Neural crest cell (in vitro differentiated cells): ENCODE results near the gene PILRA. TPM values are rescaled to one million over a fixed set of nuclear protein-coding genes. Genes with fewer than 3 reads are reported as not detected.
"Not testable (repeated sequence)": the region's sequence is repeated elsewhere in the genome, so short reads cannot be mapped to it uniquely, and the experiment has no call there.

Experiments
- DNase-seq: peaks from one replicate; pipeline ENCODE4 v3.0.0; 2021; ENCODE audit warnings: low read depth, mixed read lengths, low spot score
- H3K27ac Mint-ChIP-seq: one replicate; pipeline ENCODE4 v1.8.0; 2021; ENCODE audit warnings: mild to moderate bottlenecking, mixed read lengths; ENCODE audit not compliant: unreplicated experiment
- H3K27me3 Mint-ChIP-seq: 2 replicates; pipeline ENCODE4 v1.8.0; 2021; ENCODE audit warnings: low read depth, mild to moderate bottlenecking, mixed read lengths
- H3K36me3 Mint-ChIP-seq: 2 replicates; pipeline ENCODE4 v1.8.0; 2021; ENCODE audit warnings: low read depth, mild to moderate bottlenecking, mixed read lengths
- H3K4me1 Mint-ChIP-seq: 2 replicates; pipeline ENCODE4 v1.8.0; 2021; ENCODE audit warnings: mixed read lengths
- H3K4me3 Mint-ChIP-seq: one replicate; pipeline ENCODE4 v1.8.0; 2021; ENCODE audit warnings: mild to moderate bottlenecking, mixed read lengths
- H3K9me3 Mint-ChIP-seq: 2 replicates; pipeline ENCODE4 v1.8.0; 2021; ENCODE audit warnings: mixed read lengths
- total RNA-seq: library from RNA; stranded (reverse); gene quantifications from 2 replicates; pipeline ENCODE4 v1.2.1, GENCODE V29; 2021
- TF ChIP-seq, protein P1 (sequence below): fragments of 200-600 bp; sonication (generic); conservative IDR thresholded peaks from 2 replicates; pipeline ENCODE4 v1.5.0; 2021; ENCODE audit warnings: antibody characterized with exemption, mild to moderate bottlenecking

Gene PILRA
- total RNA-seq, 1 donor from 2014 or later: 2.6 TPM

- TF ChIP-seq, protein P1, sequence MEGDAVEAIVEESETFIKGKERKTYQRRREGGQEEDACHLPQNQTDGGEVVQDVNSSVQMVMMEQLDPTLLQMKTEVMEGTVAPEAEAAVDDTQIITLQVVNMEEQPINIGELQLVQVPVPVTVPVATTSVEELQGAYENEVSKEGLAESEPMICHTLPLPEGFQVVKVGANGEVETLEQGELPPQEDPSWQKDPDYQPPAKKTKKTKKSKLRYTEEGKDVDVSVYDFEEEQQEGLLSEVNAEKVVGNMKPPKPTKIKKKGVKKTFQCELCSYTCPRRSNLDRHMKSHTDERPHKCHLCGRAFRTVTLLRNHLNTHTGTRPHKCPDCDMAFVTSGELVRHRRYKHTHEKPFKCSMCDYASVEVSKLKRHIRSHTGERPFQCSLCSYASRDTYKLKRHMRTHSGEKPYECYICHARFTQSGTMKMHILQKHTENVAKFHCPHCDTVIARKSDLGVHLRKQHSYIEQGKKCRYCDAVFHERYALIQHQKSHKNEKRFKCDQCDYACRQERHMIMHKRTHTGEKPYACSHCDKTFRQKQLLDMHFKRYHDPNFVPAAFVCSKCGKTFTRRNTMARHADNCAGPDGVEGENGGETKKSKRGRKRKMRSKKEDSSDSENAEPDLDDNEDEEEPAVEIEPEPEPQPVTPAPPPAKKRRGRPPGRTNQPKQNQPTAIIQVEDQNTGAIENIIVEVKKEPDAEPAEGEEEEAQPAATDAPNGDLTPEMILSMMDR: no peak
- DNase-seq: no peak
- peaks cover 2% of the 10 kb centered on the region for H3K27me3 Mint-ChIP-seq
- no peaks in the 10 kb centered on the region for H3K36me3 Mint-ChIP-seq
- H3K9me3 Mint-ChIP-seq: no peaks in the 10 kb centered on the region
- H3K27ac Mint-ChIP-seq: no peak overlapping the region
- H3K4me3 Mint-ChIP-seq: no peak overlapping the region
- H3K4me1 Mint-ChIP-seq: peaks cover 11% of the 10 kb centered on the region
Measured at GRCh38 chr7:100374601-100375000, 1.3 kb downstream of the PILRA start.

DNA sequence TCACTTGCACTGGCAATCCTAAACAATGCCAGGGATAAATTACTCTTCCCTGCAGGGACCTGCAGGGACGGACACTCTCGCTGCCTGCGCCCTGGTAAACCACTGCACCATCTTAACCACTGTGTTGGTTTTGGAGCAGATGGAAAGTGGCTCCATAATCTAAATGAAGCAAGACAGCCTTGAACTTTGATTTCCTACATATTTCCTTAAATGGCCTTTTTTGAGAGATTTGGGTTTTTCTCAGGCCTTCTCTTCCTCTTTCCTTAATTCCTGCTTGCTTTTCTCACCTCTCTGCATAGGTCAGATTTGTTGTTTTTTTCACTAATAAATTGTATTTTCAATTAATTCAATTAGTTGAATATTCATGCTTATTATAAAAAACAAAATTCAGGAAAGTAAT, 2.8 kb downstream of the PILRA start:
- H3K9me3 Mint-ChIP-seq: no peaks in the 10 kb centered on the region
- no peaks in the 10 kb centered on the region for H3K27me3 Mint-ChIP-seq
- no peaks in the 10 kb centered on the region for H3K36me3 Mint-ChIP-seq
- H3K4me1 Mint-ChIP-seq: peaks cover 3% of the 10 kb centered on the region
- no peak overlapping the region for H3K27ac Mint-ChIP-seq
- H3K4me3 Mint-ChIP-seq: no peak overlapping the region
- DNase-seq: no peak
- TF ChIP-seq, protein P1: no peak

DNA sequence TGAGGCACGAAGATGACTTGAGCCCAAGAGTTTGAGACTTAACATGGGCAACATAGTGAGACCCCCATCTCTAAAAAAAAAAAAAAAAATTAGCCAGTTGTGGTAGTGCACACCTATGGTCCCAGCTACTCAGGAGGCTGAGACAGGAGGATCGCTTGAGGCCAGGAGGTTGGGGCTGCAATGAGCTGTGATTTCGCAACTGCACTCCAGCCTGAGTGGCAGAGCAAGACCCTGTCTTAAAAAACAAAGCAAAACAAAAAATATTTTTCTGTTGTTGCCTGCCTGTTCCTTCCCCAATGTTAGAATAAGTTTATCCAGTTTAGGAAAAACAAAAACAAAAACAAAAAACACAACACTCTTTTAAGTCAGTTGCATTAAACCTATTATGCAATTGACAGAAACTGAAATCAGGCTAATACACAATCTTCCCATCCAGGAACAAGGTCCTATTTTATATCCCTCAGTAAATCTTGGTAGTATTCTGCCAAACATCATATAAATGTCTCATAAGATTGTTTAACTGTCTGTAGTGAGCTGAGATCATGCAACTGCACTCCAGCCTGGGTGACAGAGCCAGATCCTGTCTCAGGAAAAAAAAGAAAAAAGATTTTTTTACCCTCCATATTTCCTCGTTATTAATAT, 4.9 kb downstream of the PILRA start:
- TF ChIP-seq, protein P1: no peak
- DNase-seq: no peak
- H3K4me3 Mint-ChIP-seq: no peak overlapping the region

DNA sequence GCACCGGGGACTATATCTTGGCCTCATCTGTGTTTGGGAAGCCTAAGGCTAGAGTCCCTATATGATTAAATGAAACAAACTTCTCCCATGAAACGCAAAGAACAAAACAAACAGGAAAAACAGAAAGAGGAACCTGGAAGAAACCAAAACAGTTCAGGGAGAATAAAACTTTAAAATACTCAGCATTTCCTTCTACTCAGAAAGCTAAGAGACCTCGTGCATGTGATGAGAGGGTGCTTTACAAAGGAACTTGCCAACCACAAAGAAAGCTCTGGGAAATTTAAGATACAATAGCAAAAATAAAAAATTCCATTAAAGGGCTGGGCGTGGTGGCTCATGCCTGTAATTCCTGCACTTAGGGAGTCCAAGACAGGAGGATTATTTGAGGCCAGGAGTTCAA, 6.9 kb downstream of the PILRA start:
- H3K4me1 Mint-ChIP-seq: no peaks in the 10 kb centered on the region
- H3K27ac Mint-ChIP-seq: no peak overlapping the region
- no peaks in the 10 kb centered on the region for H3K9me3 Mint-ChIP-seq
- no peaks in the 10 kb centered on the region for H3K36me3 Mint-ChIP-seq
- no peaks in the 10 kb centered on the region for H3K27me3 Mint-ChIP-seq
- H3K4me3 Mint-ChIP-seq: no peak overlapping the region
- DNase-seq: no peak
- TF ChIP-seq, protein P1: no peak

More for the DNA sequence above, 4.9 kb downstream of the PILRA start:
- H3K9me3 Mint-ChIP-seq: no peaks in the 10 kb centered on the region
- H3K27me3 Mint-ChIP-seq: no peaks in the 10 kb centered on the region
- no peaks in the 10 kb centered on the region for H3K36me3 Mint-ChIP-seq
- H3K27ac Mint-ChIP-seq: no peak overlapping the region
- H3K4me1 Mint-ChIP-seq: no peaks in the 10 kb centered on the region

DNA sequence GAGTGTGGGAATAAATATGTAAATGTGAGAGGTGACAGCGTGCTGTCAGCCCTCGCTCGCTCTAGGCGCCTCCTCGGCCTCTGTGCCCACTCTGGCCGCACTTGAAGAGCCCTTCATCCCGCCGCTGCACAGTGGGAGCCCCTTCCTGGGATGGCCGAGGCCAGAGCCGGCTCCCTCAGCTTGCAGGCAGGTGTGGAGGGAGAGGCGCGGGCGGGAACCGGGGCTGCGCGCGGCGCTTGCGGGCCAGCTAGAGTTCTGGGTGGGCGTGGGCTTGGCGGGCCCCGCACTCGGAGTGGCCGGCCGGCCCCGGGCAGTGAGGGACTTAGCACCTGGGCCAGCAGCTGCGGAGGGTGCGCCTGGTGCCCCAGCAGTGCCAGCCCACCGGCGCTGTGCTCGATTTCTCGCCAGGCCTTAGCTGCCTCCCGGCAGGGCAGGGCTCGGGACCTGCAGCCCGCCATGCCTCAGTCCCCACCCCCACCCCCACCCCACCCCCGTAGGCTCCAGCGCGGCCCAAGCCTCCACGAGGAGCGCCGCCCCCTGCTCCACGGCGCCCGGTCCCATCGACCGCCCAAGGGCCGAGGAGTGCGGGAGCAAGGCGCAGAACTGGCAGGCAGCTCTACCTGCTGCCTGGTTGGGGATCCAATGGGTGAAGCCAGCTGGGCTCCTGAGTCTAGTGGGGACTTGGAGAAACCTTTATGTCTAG, 8.4 kb downstream of the PILRA start:
- not testable (repeated sequence) for DNase-seq, H3K27ac Mint-ChIP-seq, H3K9me3 Mint-ChIP-seq, H3K4me3 Mint-ChIP-seq, H3K36me3 Mint-ChIP-seq, H3K27me3 Mint-ChIP-seq, H3K4me1 Mint-ChIP-seq

- H3K4me3 Mint-ChIP-seq, H3K36me3 Mint-ChIP-seq, H3K9me3 Mint-ChIP-seq, H3K27me3 Mint-ChIP-seq, H3K27ac Mint-ChIP-seq, H3K4me1 Mint-ChIP-seq, DNase-seq: not testable (repeated sequence)
Measured at GRCh38 chr7:100382234-100382853, 9.1 kb downstream of the PILRA start.
